ENCODE results near the gene TRPM5. TPM values are rescaled to one million over a fixed set of nuclear protein-coding genes. Genes with fewer than 3 reads are reported as not detected.

TRPM5 gene
- total RNA-seq, 2 donors from 2014 or later, result 1.3 to 1.9 TPM

DNA sequence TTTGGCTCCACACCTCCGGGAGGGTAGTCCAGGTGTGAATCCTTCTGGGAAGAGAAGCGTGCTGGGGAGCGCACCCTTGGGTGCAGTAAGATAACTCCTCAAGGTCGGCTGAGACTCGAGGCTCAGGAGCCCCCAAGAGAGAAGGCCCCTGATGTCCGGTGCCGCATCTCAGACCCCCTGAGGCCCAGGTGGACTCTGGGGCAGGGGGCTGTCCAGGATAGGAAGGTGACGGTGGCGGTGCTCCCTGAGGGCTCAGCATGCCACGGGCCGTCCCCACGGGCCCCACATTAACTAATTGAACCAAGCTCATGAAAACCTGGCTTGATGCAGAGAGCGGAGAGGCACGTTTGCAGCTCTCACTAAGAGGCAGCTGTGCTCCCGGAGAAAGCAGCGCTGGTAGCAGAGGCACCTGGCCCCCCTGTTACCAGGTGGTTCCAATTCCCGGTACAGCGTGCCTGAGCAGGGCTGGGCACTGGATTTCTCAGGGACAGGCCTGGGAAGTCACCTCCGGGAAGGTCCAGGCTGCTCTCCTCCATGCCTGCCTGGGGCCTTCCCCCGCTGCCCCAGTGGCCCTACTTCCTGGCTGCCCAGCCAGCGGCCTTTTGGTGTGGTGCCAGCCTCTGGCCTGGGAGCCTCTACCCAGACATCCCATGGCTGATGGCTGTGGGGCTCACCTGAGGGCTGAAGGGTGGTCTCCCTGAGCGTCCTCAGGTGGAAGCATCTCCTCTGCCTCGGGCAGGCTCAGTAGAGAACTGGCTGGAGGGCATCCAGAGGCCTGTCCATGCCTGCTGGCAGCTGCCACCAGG is 1.6 kb upstream of the TRPM5 start:
- TF ChIP-seq, protein P1, sequence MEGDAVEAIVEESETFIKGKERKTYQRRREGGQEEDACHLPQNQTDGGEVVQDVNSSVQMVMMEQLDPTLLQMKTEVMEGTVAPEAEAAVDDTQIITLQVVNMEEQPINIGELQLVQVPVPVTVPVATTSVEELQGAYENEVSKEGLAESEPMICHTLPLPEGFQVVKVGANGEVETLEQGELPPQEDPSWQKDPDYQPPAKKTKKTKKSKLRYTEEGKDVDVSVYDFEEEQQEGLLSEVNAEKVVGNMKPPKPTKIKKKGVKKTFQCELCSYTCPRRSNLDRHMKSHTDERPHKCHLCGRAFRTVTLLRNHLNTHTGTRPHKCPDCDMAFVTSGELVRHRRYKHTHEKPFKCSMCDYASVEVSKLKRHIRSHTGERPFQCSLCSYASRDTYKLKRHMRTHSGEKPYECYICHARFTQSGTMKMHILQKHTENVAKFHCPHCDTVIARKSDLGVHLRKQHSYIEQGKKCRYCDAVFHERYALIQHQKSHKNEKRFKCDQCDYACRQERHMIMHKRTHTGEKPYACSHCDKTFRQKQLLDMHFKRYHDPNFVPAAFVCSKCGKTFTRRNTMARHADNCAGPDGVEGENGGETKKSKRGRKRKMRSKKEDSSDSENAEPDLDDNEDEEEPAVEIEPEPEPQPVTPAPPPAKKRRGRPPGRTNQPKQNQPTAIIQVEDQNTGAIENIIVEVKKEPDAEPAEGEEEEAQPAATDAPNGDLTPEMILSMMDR (IDR thresholded peaks at IDR 0.05), result no peak
- intact Hi-C loops (cut with DNase I), result no loop called here
- Histone ChIP-seq H3K36me3 (no peaks in the 10 kb centered on the region), H3K4me1 (peaks cover 33% of the 10 kb centered on the region), H3K4me3 (peak overlapping the region; percentile 49), H3K9ac (ENCODE audit: low read depth in 2 of 2, low read length in 2 of 2) (peak overlapping the region; percentile 48 to 79), H3K27me3 (no peaks in the 10 kb centered on the region), H3K27ac (peak overlapping the region; percentile 43), H3K9me3 (no peaks in the 10 kb centered on the region)
- peak; percentile 55 for DNase-seq

DNA sequence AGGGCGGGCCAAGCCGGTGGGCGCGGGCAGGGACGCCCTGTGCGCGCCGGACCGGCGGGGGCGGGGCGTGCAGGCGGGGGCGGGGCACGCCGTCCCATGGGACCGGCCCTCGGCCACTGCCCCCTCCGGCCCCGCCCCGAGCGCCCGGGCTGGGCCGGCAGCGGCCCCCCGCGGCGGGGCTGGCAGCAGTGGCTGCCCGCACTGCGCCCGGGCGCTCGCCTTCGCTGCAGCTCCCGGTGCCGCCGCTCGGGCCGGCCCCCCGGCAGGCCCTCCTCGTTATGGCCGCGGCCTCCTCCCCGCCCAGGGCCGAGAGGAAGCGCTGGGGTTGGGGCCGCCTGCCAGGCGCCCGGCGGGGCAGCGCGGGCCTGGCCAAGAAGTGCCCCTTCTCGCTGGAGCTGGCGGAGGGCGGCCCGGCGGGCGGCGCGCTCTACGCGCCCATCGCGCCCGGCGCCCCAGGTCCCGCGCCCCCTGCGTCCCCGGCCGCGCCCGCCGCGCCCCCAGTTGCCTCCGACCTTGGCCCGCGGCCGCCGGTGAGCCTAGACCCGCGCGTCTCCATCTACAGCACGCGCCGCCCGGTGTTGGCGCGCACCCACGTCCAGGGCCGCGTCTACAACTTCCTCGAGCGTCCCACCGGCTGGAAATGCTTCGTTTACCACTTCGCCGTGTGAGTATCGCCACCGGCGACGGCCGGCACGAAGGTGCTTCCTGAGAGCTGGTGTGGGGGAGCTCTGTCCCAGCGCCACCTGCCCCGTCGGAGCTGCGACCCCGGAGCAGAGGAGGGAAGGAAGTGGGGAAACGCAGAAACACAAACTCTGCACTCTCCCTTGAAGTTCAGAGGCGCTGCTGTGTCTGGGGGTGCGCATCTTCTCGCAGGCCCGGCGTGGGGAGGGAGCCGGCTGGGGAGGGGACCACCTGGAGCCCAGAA is 769 bp upstream of the TRPM5 start, which contains the start of gene KCNQ1:
Gene KCNQ1, plus strand, starts transcription at position 188 of the 925 bp plus-strand sequence. Its CDS starts 91 bp downstream, at position 279.
- H3K4me3 ChIP-seq, result peak within 1 kb of the TSS; percentile 49
- intact Hi-C loops (cut with DNase I), result no loop called here
- TF ChIP-seq, protein P1 (IDR thresholded peaks at IDR 0.05), result no peak
- no peaks in the 10 kb centered on the region for H3K9me3 ChIP-seq
- H3K27me3 ChIP-seq, result no peaks in the 10 kb centered on the region
- H3K4me1 ChIP-seq, result peaks cover 33% of the 10 kb centered on the region
- peak within 1 kb of the TSS; percentile 43 for H3K27ac ChIP-seq
- peak; percentile 78 for DNase-seq
- peak within 1 kb of the TSS; percentile 48 to 79 for H3K9ac ChIP-seq (ENCODE audit: low read depth in 2 of 2, low read length in 2 of 2)
- no peaks in the 10 kb centered on the region for H3K36me3 ChIP-seq

DNA sequence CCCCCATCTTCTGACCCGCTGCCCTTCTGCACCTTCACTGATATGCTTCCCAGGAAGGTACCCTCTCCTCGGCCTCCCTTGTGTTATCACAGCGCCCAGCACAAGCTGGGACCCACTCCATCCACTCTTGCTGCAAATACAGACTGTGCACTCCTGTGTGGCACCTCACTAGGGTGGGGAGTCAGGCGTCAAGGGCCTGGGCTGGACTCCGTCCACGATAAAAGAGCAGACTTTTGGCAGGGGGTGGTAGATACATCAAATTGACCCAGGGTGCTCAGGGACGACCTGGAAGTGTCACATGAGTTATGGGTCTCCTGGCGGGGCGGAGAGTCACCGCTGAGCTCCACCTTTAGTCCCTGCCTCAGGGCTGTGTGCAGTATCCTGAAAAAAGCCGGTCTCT is 908 bp downstream of the TRPM5 start:
- Histone ChIP-seq H3K27me3 (no peaks in the 10 kb centered on the region), H3K9me3 (no peaks in the 10 kb centered on the region), H3K36me3 (no peaks in the 10 kb centered on the region), H3K9ac (ENCODE audit: low read depth in 2 of 2, low read length in 2 of 2) (peak overlapping the region in 1 of 2 donors; percentile 71), H3K27ac (peak overlapping the region; percentile 17), H3K4me1 (peaks cover 33% of the 10 kb centered on the region), H3K4me3 (peak overlapping the region; percentile 48)
- DNase-seq, result peak; percentile 46
- intact Hi-C loops (cut with DNase I), result no loop called here
- TF ChIP-seq, protein P1 (IDR thresholded peaks at IDR 0.05), result no peak

DNA sequence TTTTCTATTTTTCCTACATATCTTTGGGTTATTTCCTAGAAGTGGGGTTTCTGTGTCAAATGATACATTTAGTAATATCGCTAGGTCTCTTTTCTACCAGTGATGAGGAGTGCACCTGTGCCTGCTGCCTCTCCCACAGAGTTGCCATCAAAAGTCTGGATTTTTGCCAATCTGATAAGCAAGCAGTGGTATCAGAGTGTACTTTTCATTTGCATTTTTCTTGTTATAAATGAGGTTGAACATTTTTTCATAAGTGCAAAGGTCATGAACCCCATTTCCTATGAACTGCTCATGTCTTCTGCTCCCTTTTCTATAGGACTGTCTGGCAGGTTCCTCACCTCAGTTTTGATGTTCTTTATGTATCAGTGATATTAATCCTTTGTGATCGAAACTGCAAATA is 1.7 kb downstream of the TRPM5 start:
- no peak overlapping the region for H3K9ac ChIP-seq (ENCODE audit: low read depth in 2 of 2, low read length in 2 of 2)
- DNase-seq, result peak; percentile 47
- H3K4me3 ChIP-seq, result no peak overlapping the region
- intact Hi-C loops (cut with DNase I), result no loop called here
- no peaks in the 10 kb centered on the region for H3K9me3 ChIP-seq
- no peak overlapping the region for H3K27ac ChIP-seq
- H3K4me1 ChIP-seq, result peaks cover 32% of the 10 kb centered on the region
- TF ChIP-seq, protein P1 (IDR thresholded peaks at IDR 0.05), result no peak
- no peaks in the 10 kb centered on the region for H3K36me3 ChIP-seq
- H3K27me3 ChIP-seq, result no peaks in the 10 kb centered on the region

DNA sequence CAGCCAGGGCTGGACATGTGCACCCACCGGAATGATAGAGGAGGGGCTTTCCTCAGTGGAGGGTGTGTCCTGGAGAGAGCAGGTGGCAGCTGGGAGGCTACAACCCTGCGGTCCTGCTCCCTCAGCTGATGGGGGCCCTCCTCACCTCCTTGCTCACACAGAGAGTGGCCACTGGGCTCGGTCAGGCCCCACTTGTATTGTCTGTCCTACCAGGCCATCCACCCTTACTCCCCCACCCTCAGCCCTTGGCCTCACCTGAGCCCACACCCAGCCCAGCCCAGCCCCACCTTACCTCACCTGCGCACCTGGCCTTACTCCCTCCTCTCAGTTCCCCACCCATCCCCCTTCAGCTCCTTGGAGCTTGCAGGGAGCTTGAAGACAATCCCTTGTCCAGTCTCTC is 3.1 kb downstream of the TRPM5 start:
- no peaks in the 10 kb centered on the region for H3K9me3 ChIP-seq
- no peaks in the 10 kb centered on the region for H3K27me3 ChIP-seq
- peak overlapping the region in 1 of 2 donors; percentile 49 for H3K9ac ChIP-seq (ENCODE audit: low read depth in 2 of 2, low read length in 2 of 2)
- intact Hi-C loops (cut with DNase I), result no loop called here
- no peak overlapping the region for H3K27ac ChIP-seq
- TF ChIP-seq, protein P1 (IDR thresholded peaks at IDR 0.05), result no peak
- peak; percentile 88 for DNase-seq
- no peaks in the 10 kb centered on the region for H3K36me3 ChIP-seq
- peaks cover 19% of the 10 kb centered on the region for H3K4me1 ChIP-seq
- H3K4me3 ChIP-seq, result no peak overlapping the region

Measured in colonic mucosa (tissue), 4 donors.